GM19467 (cell line): Measurements from ENCODE around the gene NSD1.
A peak's percentile ranks its signal among the peaks of the same experiment; 100 is the strongest.
"Not testable (repeated sequence)": the region's sequence is repeated elsewhere in the genome, so short reads cannot be mapped to it uniquely, and the experiment has no call there.

Experiments
- ATAC-seq: cut with Tn5 transposase; IDR thresholded peaks from one replicate; pipeline ENCODE4 v1.9.1; 2021; ENCODE audit warnings: mild to moderate bottlenecking, moderate library complexity; ENCODE audit not compliant: unreplicated experiment

Gene NSD1

GRCh38 chr5:177306103-177306640, 172.6 kb downstream of the NSD1 start:
- not testable (repeated sequence) for ATAC-seq

GRCh38 chr5:177306674-177307543, 173.3 kb downstream of the NSD1 start:
- no peak for ATAC-seq

- no peak for ATAC-seq
Observed at GRCh38 chr5:177307544-177308363, 174.2 kb downstream of the NSD1 start.

- ATAC-seq = no peak
Observed at GRCh38 chr5:177308740-177309139, 175.2 kb downstream of the NSD1 start.

DNA sequence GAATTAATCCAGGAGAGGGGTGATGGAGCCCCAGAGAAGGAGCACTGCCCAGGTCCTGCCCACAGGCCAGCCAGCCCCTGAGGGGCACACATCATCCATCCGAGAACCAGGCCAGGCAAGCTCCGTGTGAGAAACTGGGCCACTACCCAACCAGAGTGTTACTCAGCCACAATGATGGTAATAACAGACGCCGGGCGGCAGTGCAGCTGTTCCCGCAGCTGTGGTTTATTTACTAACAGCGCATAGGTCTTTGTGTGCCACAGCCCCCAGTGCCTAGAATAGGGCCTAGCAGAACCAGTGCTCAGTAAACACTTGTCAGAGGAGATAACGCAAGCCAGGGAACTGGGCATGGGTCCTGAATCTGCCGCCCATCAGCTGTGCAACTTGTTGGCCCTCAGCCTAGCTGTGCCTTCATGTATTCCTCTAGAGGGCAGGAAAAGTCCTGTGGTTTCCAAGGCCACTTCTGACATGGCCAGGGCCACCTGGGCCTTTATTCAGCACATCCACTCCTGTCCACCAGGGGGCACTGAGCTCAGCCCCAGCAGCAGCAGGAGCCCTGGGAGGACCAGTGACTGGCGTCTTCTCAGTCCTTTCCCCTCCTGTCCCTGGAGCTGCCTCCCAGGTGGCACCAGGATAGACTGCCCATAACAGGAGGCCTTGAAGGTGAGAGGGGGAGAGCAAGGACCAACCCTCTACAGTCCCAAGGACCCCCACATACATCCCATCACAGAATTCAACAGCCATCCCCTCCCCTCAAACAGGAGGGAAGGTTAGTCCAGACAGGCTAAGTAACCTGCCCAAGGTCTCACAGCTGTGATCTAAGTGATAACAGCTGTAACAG, 176.0 kb downstream of the NSD1 start:
- no peak for ATAC-seq

DNA sequence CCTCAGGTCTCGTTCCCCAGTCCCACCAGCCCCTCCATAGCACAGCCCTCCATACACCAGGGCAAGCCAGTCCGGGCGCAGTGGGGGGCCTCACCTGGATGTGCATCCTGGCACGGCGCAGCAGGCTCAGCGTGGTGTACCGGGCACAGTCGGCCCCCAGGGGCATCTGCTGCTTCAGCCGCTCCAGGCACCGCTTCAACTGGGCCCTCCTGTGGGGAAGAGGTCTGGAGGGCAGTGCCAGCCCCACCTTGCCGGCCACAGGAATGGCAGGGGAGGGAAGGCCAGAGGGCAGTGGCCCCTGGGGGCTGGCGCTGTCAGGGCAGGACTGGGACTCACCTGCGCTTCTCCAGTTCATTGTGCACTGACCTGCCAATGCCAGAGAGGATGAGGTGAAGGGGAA, 176.8 kb downstream of the NSD1 start:
- ATAC-seq = no peak

- ATAC-seq = no peak
Observed at GRCh38 chr5:177310757-177311391, 177.3 kb downstream of the NSD1 start.

DNA sequence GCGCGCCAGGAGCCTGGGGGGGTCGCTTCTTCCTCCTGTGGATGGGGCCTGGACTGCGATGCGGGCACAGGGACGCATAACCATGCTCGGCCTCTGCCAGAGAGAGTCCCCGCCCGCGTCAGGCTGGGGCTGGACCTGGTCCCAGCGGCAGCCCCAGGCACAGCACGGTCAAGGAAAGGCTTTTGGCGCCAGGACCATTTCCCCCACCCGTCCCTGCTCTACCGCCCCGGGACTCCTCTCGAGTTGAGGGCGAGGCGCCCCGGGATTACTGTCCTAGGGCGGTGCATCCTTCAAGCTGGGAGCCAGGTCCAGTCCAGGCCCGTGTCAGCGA, 177.8 kb downstream of the NSD1 start:
- ATAC-seq = no peak

DNA sequence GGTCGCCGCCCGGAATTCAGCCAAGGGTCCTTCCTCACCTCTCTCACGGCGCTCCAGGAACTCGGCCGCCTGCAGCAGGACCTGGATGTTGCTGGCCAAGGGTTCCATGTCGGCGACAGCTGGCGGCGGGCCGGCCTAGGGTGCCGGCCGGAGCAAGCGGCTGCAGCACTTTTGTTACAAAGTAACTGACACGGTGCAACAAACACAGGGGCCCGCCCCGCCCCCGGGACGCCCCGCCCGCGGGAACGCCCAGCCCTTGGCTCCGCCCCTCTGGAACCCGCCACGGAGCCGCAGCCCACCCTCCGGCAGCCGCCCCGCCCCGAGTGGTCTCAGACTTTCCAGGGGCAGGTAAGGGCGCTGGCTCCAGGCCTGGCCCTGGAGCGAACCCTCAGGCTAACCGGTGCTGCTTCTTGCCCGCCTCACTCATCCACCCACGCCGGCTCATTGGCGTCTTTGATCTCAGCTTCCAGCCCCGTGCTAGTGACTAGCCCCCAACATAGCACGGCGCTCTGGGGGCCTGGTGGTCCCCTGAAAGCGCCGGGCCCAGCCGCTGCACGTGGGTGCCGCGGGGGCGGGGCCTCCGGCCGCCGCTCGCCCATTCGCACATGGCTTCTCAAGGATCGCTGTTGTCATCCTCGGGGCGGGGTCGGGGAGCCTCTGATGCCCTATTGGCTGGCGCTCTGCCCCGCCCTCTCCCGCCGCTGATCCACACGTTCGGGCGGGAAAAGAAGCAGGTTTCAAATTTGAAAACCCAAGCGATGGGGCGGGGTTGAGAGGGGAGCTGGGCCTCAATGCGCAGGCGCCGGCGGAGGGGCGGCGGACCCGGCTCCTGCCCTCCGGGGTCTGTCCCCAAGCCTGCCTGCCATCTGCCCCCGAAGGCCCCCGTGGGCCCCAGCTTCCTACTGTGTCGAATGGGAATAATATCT, 178.4 kb downstream of the NSD1 start, which contains the start of gene MXD3:
Gene MXD3, minus strand, starts transcription at position 176 of the 926 bp plus-strand sequence. Its CDS starts 68 bp downstream, at position 108.
- ATAC-seq = peak; percentile 57

DNA sequence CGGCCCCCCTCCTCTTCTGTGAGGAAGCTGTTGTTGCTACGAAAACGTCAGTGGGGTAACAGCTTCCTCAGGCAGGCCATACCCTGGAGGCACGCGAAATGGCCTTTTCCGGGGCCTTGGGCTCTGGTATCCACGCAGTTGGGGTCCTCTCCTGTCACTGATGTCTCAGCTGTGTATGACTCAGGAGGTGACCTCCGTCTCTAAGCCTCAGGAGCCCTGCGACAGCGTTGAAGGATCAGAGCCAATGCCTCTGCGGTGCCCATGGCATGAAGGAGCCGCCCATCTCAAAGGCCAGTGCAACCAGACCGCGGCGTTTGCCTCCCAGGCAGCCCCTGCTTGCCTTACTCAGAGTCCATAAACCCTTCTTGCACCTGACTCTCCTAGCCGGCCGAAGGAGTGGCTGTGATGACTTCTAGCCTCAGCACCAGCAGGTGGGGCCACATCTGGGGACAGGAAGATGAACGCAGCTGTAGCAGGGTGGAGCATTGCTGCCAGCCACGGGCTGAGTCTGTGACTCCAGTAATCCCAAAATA, 179.1 kb downstream of the NSD1 start:
- no peak for ATAC-seq

DNA sequence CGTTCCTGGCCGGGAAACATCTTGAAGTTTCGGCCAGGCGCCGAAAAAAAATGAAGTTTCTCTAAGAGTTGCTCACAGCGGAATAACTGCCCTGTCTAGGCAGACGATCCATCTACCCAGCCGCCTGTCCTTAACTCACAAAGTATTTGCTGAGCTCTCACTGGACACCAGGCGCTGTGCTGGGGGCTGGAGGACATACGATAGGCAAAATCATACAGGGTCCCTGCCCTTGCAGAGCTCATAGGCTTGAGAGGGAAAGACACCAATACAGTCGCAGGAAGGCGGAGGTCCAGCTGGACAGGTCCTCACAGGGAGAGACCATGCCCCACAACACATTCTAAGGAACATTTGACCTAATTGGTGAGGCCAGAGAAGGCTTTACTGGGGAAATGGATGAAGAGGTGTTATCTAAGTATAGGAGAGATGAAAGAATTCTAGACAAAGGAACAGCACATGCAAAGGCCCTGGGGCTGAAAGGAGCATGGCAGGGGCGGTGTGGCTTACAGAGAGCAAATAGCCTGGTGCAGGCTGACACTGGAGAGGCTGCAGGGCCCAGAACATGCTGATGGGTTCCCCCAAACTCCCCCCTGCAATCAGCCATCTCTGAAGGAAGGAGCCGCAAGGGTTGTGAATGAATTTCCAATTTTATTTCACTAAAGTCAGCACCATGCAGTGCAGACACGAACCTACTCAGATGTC, 180.1 kb downstream of the NSD1 start:
- ATAC-seq = no peak

GRCh38 chr5:177314376-177315342, 181.1 kb downstream of the NSD1 start:
- no peak for ATAC-seq

DNA sequence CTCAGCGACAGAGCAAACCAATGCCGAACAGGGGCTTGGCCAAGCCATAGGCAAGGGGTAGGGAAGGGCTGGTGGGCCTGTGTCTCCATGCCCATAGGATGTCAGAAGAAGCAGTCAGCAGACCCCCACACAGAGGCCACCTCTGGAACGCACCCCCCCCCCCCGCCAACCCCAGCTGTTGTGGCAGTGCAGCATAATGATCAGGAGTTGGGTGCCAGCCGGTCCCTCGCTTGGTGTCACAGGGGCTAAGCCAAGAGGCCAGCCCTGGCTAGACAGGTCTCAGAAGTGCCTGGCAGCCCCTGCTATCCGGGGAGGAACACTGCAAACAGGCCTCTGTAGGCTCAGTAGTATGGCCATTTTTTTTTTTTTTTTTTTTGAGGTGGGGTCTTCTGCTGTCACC, 181.8 kb downstream of the NSD1 start:
- ATAC-seq = no peak

GRCh38 chr5:177316005-177316404, 182.4 kb downstream of the NSD1 start:
- no peak for ATAC-seq

DNA sequence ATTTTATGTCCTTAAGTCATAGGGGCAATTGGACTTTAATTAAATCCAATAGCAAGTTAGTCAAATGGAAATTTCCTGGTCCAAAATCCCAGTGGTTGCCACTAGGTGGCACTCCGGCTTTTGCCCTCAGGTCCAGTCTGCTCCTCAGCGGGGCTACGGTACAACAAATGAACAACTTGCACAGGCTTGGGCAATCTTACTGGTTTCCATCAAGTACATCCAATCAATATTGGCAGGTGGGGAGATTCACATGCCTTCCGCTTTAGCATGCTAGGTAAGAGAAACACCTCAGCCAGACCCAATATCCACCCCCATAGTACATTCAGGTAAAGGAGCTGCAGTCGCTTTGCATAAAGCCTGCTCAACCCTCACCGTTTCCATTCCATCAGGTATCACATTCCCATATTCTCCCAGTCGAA, 184.4 kb downstream of the NSD1 start:
- ATAC-seq = no peak

DNA sequence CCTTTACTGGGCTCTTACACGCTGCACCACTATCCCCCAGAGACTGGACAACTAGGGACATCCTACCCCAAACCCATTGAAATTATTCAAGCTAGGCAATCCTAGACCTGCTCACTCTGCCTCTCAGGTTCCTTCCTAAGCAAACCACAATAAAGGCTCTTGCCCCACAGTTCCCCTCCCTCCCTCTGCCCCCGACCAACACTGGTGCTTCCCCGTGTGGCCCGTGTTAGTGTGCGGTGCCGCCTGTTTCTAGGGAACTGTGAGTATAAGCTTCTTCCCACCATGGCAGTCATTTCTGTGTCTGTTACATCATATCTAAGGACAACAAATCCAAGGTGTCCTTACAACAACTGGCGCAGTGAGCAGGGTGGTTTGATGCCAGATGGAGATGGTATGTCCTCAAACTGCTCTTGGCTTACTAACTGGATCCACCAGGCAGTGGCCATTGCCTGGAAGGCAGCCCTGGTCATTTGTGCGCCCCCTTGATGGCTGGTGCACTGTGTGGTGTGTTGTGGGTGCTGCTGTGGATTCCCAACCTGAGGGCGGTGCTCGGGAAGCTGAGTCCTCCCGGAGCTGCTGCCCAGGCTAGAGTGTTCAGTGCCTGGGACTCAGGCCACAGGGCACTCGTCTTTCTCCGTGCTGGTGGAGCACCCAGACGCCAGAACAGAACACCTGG, 186.5 kb downstream of the NSD1 start:
- ATAC-seq = no peak

- ATAC-seq = no peak
Observed at GRCh38 chr5:177320879-177321278, 187.3 kb downstream of the NSD1 start.
